CD4-positive, alpha-beta T cell treated with Interferon alpha-2 for 1 hour (primary cell): Measurements from ENCODE around the gene TSPAN32.

Experiments
- DNase-seq, 2 donors: peaks; one replicate each; pipeline ENCODE4 v3.0.0-alpha.2; 2020 to 2022

TSPAN32 gene

GRCh38 chr11:2301631-2302305 lies at the start of gene TSPAN32, which contains the start of gene C11orf21:
Gene TSPAN32 (plus strand): TSS chr11:2302013. CDS start chr11:2302150, 137 bp downstream.
Gene C11orf21 (minus strand): TSS chr11:2301918. CDS start chr11:2301808, 110 bp downstream.
- peak; percentile 75 to 85 for DNase-seq

- DNase-seq: no peak
Observed at GRCh38 chr11:2252018-2252417, 49.8 kb upstream of the TSPAN32 start.

GRCh38 chr11:2256293-2256913 lies 45.4 kb upstream of the TSPAN32 start:
- no peak for DNase-seq

GRCh38 chr11:2256951-2257700 lies 44.7 kb upstream of the TSPAN32 start:
- no peak for DNase-seq

- no peak for DNase-seq
Observed at GRCh38 chr11:2258501-2259465, 43.0 kb upstream of the TSPAN32 start.

- no peak for DNase-seq
Observed at GRCh38 chr11:2259466-2259830, 42.4 kb upstream of the TSPAN32 start.

GRCh38 chr11:2259897-2260451 lies 41.8 kb upstream of the TSPAN32 start:
- DNase-seq: no peak

GRCh38 chr11:2260491-2261364 lies 41.1 kb upstream of the TSPAN32 start:
- no peak for DNase-seq

GRCh38 chr11:2261436-2262230 lies 40.2 kb upstream of the TSPAN32 start:
- DNase-seq: no peak

GRCh38 chr11:2262301-2263070 lies 39.3 kb upstream of the TSPAN32 start:
- no peak for DNase-seq

GRCh38 chr11:2263071-2263565 lies 38.7 kb upstream of the TSPAN32 start:
- no peak for DNase-seq

GRCh38 chr11:2263724-2264360 lies 38.0 kb upstream of the TSPAN32 start:
- no peak for DNase-seq

GRCh38 chr11:2264366-2265053 lies 37.3 kb upstream of the TSPAN32 start:
- no peak for DNase-seq

- DNase-seq: peak; percentile 41 to 60
Observed at GRCh38 chr11:2265396-2265795, 36.4 kb upstream of the TSPAN32 start.

- DNase-seq: peak in 1 of 2 donors; percentile 21
Observed at GRCh38 chr11:2265854-2266585, 35.8 kb upstream of the TSPAN32 start.

GRCh38 chr11:2266586-2267305 lies 35.1 kb upstream of the TSPAN32 start:
- DNase-seq: no peak
